HT-29 (cell line): Measurements from ENCODE around the gene C3AR1. TPM values are rescaled to one million over a fixed set of nuclear protein-coding genes. Genes with fewer than 3 reads are reported as not detected.
"Not testable (repeated sequence)": the region's sequence is repeated elsewhere in the genome, so short reads cannot be mapped to it uniquely, and the experiment has no call there.

Experiments
- DNase-seq: peaks from one replicate; pipeline ENCODE4 v3.0.0-alpha.2; 2015; ENCODE audit warnings: low spot score
- total RNA-seq: library from RNA; depleted of rRNA; stranded (reverse); fragments of >200 nt; shearing (Covaris generic); gene quantifications from 2 replicates; pipeline ENCODE4 v1.2.3, GENCODE V29; 2014; rRNA removed

C3AR1 gene
- total RNA-seq, 1 experiment from 2014 or later: not detected

GRCh38 chr12:8028267-8028666, 37.9 kb downstream of the C3AR1 start:
- no peak for DNase-seq

- DNase-seq: no peak
Measured at GRCh38 chr12:8027856-8028255, 38.3 kb downstream of the C3AR1 start.

GRCh38 chr12:8026291-8026900, 39.8 kb downstream of the C3AR1 start:
- DNase-seq: peak; percentile 97

- DNase-seq: no peak
Measured at GRCh38 chr12:8018666-8019581, 47.2 kb downstream of the C3AR1 start.

- DNase-seq: not testable (repeated sequence)
Measured at GRCh38 chr12:8018213-8018612, 47.9 kb downstream of the C3AR1 start.

- no peak for DNase-seq
Measured at GRCh38 chr12:8014836-8015235, 51.3 kb downstream of the C3AR1 start.

- no peak for DNase-seq
Measured at GRCh38 chr12:8012651-8013309, 53.4 kb downstream of the C3AR1 start.

GRCh38 chr12:8011331-8011730, 54.8 kb downstream of the C3AR1 start:
- no peak for DNase-seq

Other genes starting within 250 kb of the C3AR1 start
- not detected in 2 replicates for gene SLC2A14, start 193.4 kb downstream of the C3AR1 start, total RNA-seq
- not detected in 2 replicates for gene SLC2A3, start 130.2 kb downstream of the C3AR1 start, total RNA-seq
- gene FOXJ2, start 33.6 kb downstream of the C3AR1 start, total RNA-seq: 4.8 and 6.3 TPM in 2 replicates
- 28.7 and 31.1 TPM in 2 replicates for gene NECAP1, start 15.9 kb upstream of the C3AR1 start, total RNA-seq
- 0.64 TPM in 1 of 2 replicates, not detected in the other for gene CLEC4A, start 57.3 kb upstream of the C3AR1 start, total RNA-seq
- not detected in 2 replicates for gene ZNF705A, start 90.7 kb upstream of the C3AR1 start, total RNA-seq
- not detected in 2 replicates for gene FAM90A1, start 161.3 kb upstream of the C3AR1 start, total RNA-seq